T-cell (primary cell): Measurements from ENCODE around the gene UNKL. TPM values are rescaled to one million over a fixed set of nuclear protein-coding genes. Genes with fewer than 3 reads are reported as not detected.

ENCODE experiments used
- ATAC-seq, 4 experiments: fragments of 200-7000 bp in 3 of 4; fragments of 150-1000 bp in 1 of 4; cut with Tn5 transposase; replicated peaks in 1 of 4; 1 replicate in 3 of 4; 2 replicates in 1 of 4; pipeline ENCODE4 v1.10.0; 2021; ENCODE audit warnings: moderate library complexity in 3 of 4, mild to moderate bottlenecking in 2 of 4, moderate number of reproducible peaks in 1 of 4
- CTCF ChIA-PET, 2 donors: fragments of 300-600 bp; sonication (Branson Sonifier 250); formaldehyde crosslinking; loops; one replicate each; lab custom pipeline; 2022; ENCODE audit warnings: antibody characterized with exemption in 2 of 2; lab: Charles Lee
- POLR2A ChIA-PET, 2 donors: fragments of 300-600 bp; sonication (Branson Sonifier 250); formaldehyde crosslinking; loops; one replicate each; lab custom pipeline; 2022; ENCODE audit warnings: antibody characterized with exemption in 2 of 2; lab: Charles Lee
- DNase-seq, 35 experiments: peaks; one replicate each; pipeline versions ENCODE4 v3.0.0 to v3.0.0-alpha.2; 2013 to 2023
- H3K27ac ChIP-seq: one replicate; pipeline ENCODE4 v1.5.1; 2013; ENCODE audit warnings: low read length
- H3K27me3 ChIP-seq, 2 experiments: replicated peaks in 1 of 2; 1 replicate in 1 of 2; 2 replicates in 1 of 2; pipeline versions ENCODE4 v1.6.1 to v1.7.0; 2013; ENCODE audit warnings: low read length in 1 of 2, mixed read lengths in 1 of 2; ENCODE audit not compliant: control insufficient read depth in 2 of 2, insufficient read depth in 2 of 2; ENCODE audit errors: extremely low read depth in 1 of 2
- H3K36me3 ChIP-seq, 2 donors: 1 replicate in 1 of 2; 2 replicates in 1 of 2; pipeline versions ENCODE4 v1.6.1 to v1.7.0; 2013; ENCODE audit warnings: low read length in 1 of 2; ENCODE audit not compliant: control insufficient read depth in 2 of 2, insufficient read depth in 1 of 2; ENCODE audit errors: extremely low read depth in 1 of 2
- H3K4me1 ChIP-seq, 2 experiments: 1 replicate in 1 of 2; 2 replicates in 1 of 2; pipeline versions ENCODE4 v1.6.1 to v1.7.0; 2013; ENCODE audit warnings: low read length in 2 of 2, mixed read lengths in 1 of 2; ENCODE audit not compliant: insufficient read depth in 2 of 2, control insufficient read depth in 1 of 2; ENCODE audit errors: extremely low read depth in 1 of 2
- H3K4me3 ChIP-seq, 2 donors: 1 replicate in 1 of 2; 2 replicates in 1 of 2; pipeline versions ENCODE4 v1.5.1 to v1.7.0; 2013; ENCODE audit warnings: mild to moderate bottlenecking in 2 of 2, low read length in 1 of 2, moderate library complexity in 1 of 2; ENCODE audit not compliant: control insufficient read depth in 1 of 2; ENCODE audit errors: extremely low read depth in 1 of 2
- H3K9me3 ChIP-seq: 2 replicates; pipeline ENCODE4 v1.7.0; 2013
- H3K27ac Mint-ChIP-seq, 2 donors: one replicate each; pipeline ENCODE4 v1.8.0; 2020 to 2021; ENCODE audit warnings: mild to moderate bottlenecking in 2 of 2, mixed read lengths in 2 of 2
- H3K27me3 Mint-ChIP-seq, 2 donors: one replicate each; pipeline ENCODE4 v1.8.0; 2021 to 2022; ENCODE audit warnings: mixed read lengths in 2 of 2
- H3K36me3 Mint-ChIP-seq: one replicate; pipeline ENCODE4 v1.8.0; 2021; ENCODE audit warnings: mixed read lengths
- H3K4me1 Mint-ChIP-seq, 3 donors: one replicate each; pipeline ENCODE4 v1.8.0; 2020 to 2022; ENCODE audit warnings: mixed read lengths in 3 of 3, mild to moderate bottlenecking in 1 of 3
- H3K4me3 Mint-ChIP-seq, 3 donors: one replicate each; pipeline ENCODE4 v1.8.0; 2020 to 2022; ENCODE audit warnings: mild to moderate bottlenecking in 3 of 3, mixed read lengths in 3 of 3, moderate library complexity in 3 of 3
- H3K9me3 Mint-ChIP-seq, 3 donors: one replicate each; pipeline ENCODE4 v1.8.0; 2020 to 2022; ENCODE audit warnings: mixed read lengths in 3 of 3
- WGBS: methylation state at CpG from one replicate; pipeline ENCODE4 v1.1.5; 2013; ENCODE audit warnings: missing lambda C conversion rate; ENCODE audit not compliant: insufficient coverage; 5-methylcytosine and 5-hydroxymethylcytosine counted together
- total RNA-seq, 35 experiments: library from RNA in 6 of 35; stranded (reverse) in 6 of 35; fragments of 120-200 nt in 1 of 35; gene quantifications; one replicate each; pipeline versions ENCODE4 v1.2.1 to v1.2.4 and lab custom pipeline; 2013 to 2026

UNKL gene
- total RNA-seq, 5 donors from 2014 or later (not counting 1 experiment from before 2014, with no cell fraction given) = 85.3 to 131 (median 113) TPM

DNA sequence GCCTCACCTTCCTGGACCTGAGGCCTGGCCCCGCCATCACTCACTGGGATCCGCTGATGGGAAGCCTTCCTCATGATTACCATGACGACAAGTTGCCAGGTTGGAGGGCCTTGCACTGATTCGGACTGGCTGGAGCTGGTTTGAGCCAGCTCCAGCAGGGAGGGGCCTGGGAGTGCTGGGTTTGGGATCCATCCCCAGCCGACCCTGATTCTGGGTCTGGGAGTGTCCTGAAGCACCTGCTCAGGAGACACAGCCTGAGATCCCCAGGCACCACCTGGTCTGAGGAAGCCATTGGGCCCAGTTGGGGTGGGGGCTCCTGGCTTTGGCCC lies 86.9 kb downstream of the UNKL start:
- peaks cover 14% of the 10 kb centered on the region for H3K36me3 Mint-ChIP-seq
- H3K27ac Mint-ChIP-seq = no peak overlapping the region
- H3K4me3 Mint-ChIP-seq = no peak overlapping the region
- ChIA-PET CTCF (no interaction called here), POLR2A (no interaction called here)
- no peak overlapping the region for H3K4me3 ChIP-seq
- H3K36me3 ChIP-seq = peaks cover 17 to 22% of the 10 kb centered on the region in 2 donors
- no peaks in the 10 kb centered on the region for H3K9me3 ChIP-seq
- peaks cover 0 to 22% of the 10 kb centered on the region in 2 experiments for H3K27me3 ChIP-seq
- WGBS = 100% methylated on average over 4 of the region's 5 CpGs
- DNase-seq (no peak), ATAC-seq (no peak)
- H3K27me3 Mint-ChIP-seq = peaks cover 0 to 13% of the 10 kb centered on the region in 2 donors
- peaks cover 6 to 22% of the 10 kb centered on the region in 2 experiments for H3K4me1 ChIP-seq
- no peaks in the 10 kb centered on the region for H3K9me3 Mint-ChIP-seq
- peaks cover 4 to 15% (median 13%) of the 10 kb centered on the region in 3 donors for H3K4me1 Mint-ChIP-seq
- H3K27ac ChIP-seq = no peak overlapping the region

DNA sequence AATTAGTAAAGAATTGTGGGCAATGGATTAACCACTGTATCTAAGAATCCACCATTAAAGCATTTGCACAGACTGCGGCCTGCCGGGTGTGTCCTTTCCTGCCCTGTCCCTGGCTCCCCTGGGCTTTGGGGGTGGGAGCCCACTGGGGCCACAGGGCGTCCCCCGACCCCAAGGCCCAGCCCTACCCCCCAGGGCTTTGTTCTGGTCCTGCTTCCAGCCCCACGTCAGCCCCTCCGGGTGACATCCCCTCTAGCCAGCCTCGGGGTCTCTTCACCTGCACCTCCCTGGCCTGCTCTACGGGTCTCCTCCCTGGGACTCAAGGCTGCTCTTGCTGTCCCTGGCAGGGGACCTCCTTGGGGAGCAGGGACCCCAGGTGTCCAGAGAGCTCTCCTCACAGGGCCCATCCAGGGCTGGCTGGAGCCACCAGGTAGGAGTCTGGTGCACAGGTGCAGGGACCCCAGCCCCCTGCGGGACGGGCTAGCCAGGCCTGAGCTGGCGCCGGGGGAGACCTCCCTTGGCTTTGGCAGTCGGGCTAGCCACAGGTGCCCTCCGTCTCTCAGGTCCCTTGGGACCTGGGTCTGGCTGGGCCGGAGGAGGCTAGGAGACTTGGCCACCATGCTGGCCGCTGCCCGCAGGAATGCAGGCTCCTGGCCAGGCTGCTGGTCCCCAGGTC lies 87.4 kb downstream of the UNKL start:
- ChIA-PET POLR2A (no interaction called here), CTCF (no interaction called here)
- Mint-ChIP-seq H3K36me3 (peaks cover 14% of the 10 kb centered on the region), H3K9me3 (no peaks in the 10 kb centered on the region), H3K4me1 (peaks cover 0 to 10% (median 9%) of the 10 kb centered on the region in 3 donors), H3K27me3 (peaks cover 0 to 8% of the 10 kb centered on the region in 2 donors), H3K4me3 (no peak overlapping the region), H3K27ac (no peak overlapping the region)
- peaks cover 6 to 17% of the 10 kb centered on the region in 2 experiments for H3K4me1 ChIP-seq
- DNase-seq (no peak), ATAC-seq (no peak)
- H3K4me3 ChIP-seq = no peak overlapping the region
- no peak overlapping the region for H3K27ac ChIP-seq
- peaks cover 22% of the 10 kb centered on the region in 2 donors for H3K36me3 ChIP-seq
- peaks cover 0 to 17% of the 10 kb centered on the region in 2 experiments for H3K27me3 ChIP-seq
- H3K9me3 ChIP-seq = no peaks in the 10 kb centered on the region
- WGBS = 92% methylated on average over 15 of the region's 17 CpGs

DNA sequence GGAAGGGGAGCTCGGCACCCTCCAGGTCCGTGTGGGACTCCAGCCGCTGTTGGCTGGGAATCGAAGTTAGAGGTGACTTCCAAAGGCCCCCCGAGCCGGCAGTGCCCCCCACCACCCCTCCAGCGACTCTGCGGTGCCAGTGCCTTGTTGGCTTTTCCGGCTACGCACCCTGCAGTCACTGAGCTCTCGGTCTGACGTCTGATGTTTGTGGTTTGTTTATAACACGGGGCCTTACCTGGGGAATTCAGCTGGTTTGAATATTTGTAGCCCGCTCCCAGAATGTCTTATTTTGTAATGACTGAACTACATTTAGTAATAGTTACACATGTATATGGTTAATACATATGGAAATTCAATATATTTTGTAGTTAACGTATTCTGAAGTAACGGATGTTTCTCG lies 88.1 kb downstream of the UNKL start:
- WGBS = 100% methylated on average over 2 of the region's 17 CpGs
- Histone ChIP-seq H3K4me3 (no peak overlapping the region), H3K36me3 (peaks cover 26 to 28% of the 10 kb centered on the region in 2 donors), H3K4me1 (peaks cover 3 to 10% of the 10 kb centered on the region in 2 experiments), H3K9me3 (no peaks in the 10 kb centered on the region), H3K27ac (no peak overlapping the region), H3K27me3 (peaks cover 0 to 10% of the 10 kb centered on the region in 2 experiments)
- DNase-seq = no peak
- H3K4me3 Mint-ChIP-seq = no peak overlapping the region
- H3K4me1 Mint-ChIP-seq = peaks cover 0 to 3% (median 2%) of the 10 kb centered on the region in 3 donors
- H3K27ac Mint-ChIP-seq = no peak overlapping the region
- H3K9me3 Mint-ChIP-seq = no peaks in the 10 kb centered on the region
- no peak for ATAC-seq
- POLR2A ChIA-PET = no interaction called here
- H3K27me3 Mint-ChIP-seq = peaks cover 0 to 3% of the 10 kb centered on the region in 2 donors
- H3K36me3 Mint-ChIP-seq = peaks cover 14% of the 10 kb centered on the region
- CTCF ChIA-PET = no interaction called here

DNA sequence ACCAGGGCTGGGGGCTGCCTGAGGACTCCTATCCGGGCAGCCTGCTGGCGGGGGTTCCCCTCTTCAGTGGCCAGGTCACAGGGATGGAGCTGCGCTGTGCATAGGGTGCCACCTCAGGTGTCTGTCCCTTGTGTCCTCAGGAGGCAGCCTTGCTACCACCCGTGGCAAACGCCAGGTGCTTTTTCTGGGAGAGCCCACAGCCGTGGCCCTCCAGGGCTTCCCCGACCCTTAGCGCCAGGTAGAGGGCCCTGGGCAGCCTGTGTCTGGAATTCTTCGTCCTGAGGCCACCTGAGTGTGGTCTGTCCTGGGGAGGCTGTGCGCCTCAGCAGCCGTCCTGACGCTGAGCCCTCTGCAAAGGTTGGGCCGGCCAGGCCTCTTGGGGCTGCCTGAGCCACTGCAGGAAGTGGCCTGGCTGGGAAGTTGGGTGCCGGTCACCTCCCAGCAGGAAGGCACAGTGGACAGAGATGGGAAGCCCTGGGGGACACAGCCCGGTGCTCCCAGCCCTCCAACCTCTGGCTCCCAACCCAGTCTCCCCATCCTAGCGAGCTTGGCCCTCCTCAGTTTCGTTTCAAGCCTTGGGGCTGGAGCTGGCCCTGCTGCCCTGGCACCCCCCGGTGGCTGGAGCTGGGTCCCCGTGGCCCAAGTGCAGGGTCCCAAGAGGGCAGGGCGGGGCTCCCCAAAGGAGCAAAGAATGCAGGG lies 88.7 kb downstream of the UNKL start:
- Histone ChIP-seq H3K27ac (no peak overlapping the region), H3K4me3 (no peak overlapping the region), H3K9me3 (no peaks in the 10 kb centered on the region), H3K27me3 (peaks cover 0 to 8% of the 10 kb centered on the region in 2 experiments), H3K4me1 (peaks cover 0 to 4% of the 10 kb centered on the region in 2 experiments), H3K36me3 (peaks cover 26 to 33% of the 10 kb centered on the region in 2 donors)
- DNase-seq (no peak), ATAC-seq (no peak)
- H3K9me3 Mint-ChIP-seq = no peaks in the 10 kb centered on the region
- WGBS = 89% methylated on average over 19 of the region's 20 CpGs
- no peak overlapping the region for H3K27ac Mint-ChIP-seq
- CTCF ChIA-PET = no interaction called here
- no peak overlapping the region for H3K4me3 Mint-ChIP-seq
- H3K36me3 Mint-ChIP-seq = peaks cover 14% of the 10 kb centered on the region
- POLR2A ChIA-PET = no interaction called here
- no peaks in the 10 kb centered on the region for H3K4me1 Mint-ChIP-seq
- H3K27me3 Mint-ChIP-seq = no peaks in the 10 kb centered on the region

DNA sequence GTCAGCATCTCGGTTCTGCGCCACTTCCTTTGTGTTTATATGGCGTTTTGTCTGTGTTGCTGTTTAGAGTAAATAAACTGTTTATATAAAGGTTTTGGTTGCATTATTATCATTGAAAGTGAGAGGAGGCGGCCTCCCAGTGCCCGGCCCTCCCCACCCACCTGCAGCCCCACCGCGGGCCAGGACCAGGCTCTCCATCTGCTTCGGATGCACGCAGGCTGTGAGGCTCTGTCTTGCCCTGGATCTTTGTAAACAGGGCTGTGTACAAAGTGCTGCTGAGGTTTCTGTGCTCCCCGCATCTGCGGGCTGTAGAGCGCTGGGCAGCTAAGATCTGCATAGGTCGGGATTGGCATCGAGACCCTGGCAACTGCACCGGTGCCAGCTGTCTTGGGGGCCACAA lies 89.2 kb downstream of the UNKL start:
- no peak for DNase-seq
- no peaks in the 10 kb centered on the region for H3K9me3 ChIP-seq
- Mint-ChIP-seq H3K9me3 (no peaks in the 10 kb centered on the region), H3K27me3 (no peaks in the 10 kb centered on the region), H3K36me3 (peaks cover 15% of the 10 kb centered on the region), H3K4me3 (no peak overlapping the region), H3K4me1 (no peaks in the 10 kb centered on the region), H3K27ac (no peak overlapping the region)
- no peak overlapping the region for H3K27ac ChIP-seq
- CTCF ChIA-PET = no interaction called here
- POLR2A ChIA-PET = no interaction called here
- 98% methylated on average over 9 of the region's 15 CpGs for WGBS
- ATAC-seq = no peak
- peaks cover 0 to 8% of the 10 kb centered on the region in 2 experiments for H3K27me3 ChIP-seq
- peaks cover 32 to 39% of the 10 kb centered on the region in 2 donors for H3K36me3 ChIP-seq
- no peak overlapping the region for H3K4me3 ChIP-seq
- H3K4me1 ChIP-seq = no peaks in the 10 kb centered on the region

DNA sequence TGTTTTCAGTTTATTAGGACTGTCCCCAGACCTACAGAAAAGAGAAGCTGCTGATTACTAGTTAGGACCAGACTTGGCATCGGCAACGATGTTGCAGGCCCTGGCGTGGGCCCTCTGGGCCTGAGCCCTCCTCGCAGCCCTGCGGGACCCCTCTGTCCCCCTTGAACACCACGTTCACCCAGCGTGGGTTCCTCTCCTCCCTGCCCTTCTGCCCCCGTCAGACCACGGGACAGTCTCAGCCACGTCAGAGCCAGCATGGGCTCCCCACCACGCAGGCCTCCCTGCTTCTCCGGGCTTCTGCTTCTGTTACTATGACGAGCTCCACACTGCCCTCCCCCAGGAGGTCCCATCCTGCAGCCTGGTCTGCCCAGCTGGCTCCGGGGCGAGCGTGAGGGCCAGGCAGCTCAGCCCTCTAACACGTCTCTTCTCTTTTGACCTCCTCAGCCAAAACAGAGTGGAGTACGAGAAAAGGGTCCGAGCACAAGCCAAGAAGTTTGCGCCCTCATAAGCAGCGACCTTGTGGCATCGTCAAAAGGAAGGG lies 90.1 kb downstream of the UNKL start:
- H3K9me3 ChIP-seq = no peaks in the 10 kb centered on the region
- Mint-ChIP-seq H3K36me3 (peaks cover 22% of the 10 kb centered on the region), H3K4me1 (no peaks in the 10 kb centered on the region), H3K4me3 (no peak overlapping the region), H3K27me3 (no peaks in the 10 kb centered on the region), H3K9me3 (no peaks in the 10 kb centered on the region), H3K27ac (no peak overlapping the region)
- no peak for ATAC-seq
- no peak for DNase-seq
- POLR2A ChIA-PET = no interaction called here
- H3K27ac ChIP-seq = no peak overlapping the region
- CTCF ChIA-PET = no interaction called here
- H3K4me3 ChIP-seq = no peak overlapping the region
- H3K27me3 ChIP-seq = peaks cover 0 to 4% of the 10 kb centered on the region in 2 experiments
- H3K36me3 ChIP-seq = peaks cover 40 to 48% of the 10 kb centered on the region in 2 donors
- 92% methylated on average over 17 of the region's 22 CpGs for WGBS
- H3K4me1 ChIP-seq = no peaks in the 10 kb centered on the region
